OCI-LY3 (cell line): Measurements from ENCODE around the gene NXT1.

Experiments used
- EZH2phosphoT487 ChIP-seq: fragments of 200-600 bp; shearing (Covaris generic); IDR thresholded peaks from 2 replicates; pipeline ENCODE4 v1.6.1; 2018; ENCODE audit warnings: antibody characterized with exemption, mixed run types, low read depth
- TF ChIP-seq, protein P1 (sequence below): fragments of 200-600, 300-600 bp; sonication (generic); IDR thresholded peaks from 2 replicates; pipeline ENCODE4 v1.5.1; 2014; ENCODE audit warnings: antibody characterized with exemption, low read length, low read depth

GRCh38 chr20:23317081-23317480 lies 33.5 kb upstream of the NXT1 start:
- no peak for TF ChIP-seq EZH2phosphoT487
- TF ChIP-seq, protein P1, sequence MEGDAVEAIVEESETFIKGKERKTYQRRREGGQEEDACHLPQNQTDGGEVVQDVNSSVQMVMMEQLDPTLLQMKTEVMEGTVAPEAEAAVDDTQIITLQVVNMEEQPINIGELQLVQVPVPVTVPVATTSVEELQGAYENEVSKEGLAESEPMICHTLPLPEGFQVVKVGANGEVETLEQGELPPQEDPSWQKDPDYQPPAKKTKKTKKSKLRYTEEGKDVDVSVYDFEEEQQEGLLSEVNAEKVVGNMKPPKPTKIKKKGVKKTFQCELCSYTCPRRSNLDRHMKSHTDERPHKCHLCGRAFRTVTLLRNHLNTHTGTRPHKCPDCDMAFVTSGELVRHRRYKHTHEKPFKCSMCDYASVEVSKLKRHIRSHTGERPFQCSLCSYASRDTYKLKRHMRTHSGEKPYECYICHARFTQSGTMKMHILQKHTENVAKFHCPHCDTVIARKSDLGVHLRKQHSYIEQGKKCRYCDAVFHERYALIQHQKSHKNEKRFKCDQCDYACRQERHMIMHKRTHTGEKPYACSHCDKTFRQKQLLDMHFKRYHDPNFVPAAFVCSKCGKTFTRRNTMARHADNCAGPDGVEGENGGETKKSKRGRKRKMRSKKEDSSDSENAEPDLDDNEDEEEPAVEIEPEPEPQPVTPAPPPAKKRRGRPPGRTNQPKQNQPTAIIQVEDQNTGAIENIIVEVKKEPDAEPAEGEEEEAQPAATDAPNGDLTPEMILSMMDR: no peak
